ENCODE results near the gene PPARA. TPM values are rescaled to one million over a fixed set of nuclear protein-coding genes. Genes with fewer than 3 reads are reported as not detected.

PPARA gene
- total and polyA plus RNA-seq, 9 of the 15 experiments (the other 6 are each of a cell fraction or from before 2014, with no cell fraction given) = 0.64 to 5.3 (median 3.5) TPM

DNA sequence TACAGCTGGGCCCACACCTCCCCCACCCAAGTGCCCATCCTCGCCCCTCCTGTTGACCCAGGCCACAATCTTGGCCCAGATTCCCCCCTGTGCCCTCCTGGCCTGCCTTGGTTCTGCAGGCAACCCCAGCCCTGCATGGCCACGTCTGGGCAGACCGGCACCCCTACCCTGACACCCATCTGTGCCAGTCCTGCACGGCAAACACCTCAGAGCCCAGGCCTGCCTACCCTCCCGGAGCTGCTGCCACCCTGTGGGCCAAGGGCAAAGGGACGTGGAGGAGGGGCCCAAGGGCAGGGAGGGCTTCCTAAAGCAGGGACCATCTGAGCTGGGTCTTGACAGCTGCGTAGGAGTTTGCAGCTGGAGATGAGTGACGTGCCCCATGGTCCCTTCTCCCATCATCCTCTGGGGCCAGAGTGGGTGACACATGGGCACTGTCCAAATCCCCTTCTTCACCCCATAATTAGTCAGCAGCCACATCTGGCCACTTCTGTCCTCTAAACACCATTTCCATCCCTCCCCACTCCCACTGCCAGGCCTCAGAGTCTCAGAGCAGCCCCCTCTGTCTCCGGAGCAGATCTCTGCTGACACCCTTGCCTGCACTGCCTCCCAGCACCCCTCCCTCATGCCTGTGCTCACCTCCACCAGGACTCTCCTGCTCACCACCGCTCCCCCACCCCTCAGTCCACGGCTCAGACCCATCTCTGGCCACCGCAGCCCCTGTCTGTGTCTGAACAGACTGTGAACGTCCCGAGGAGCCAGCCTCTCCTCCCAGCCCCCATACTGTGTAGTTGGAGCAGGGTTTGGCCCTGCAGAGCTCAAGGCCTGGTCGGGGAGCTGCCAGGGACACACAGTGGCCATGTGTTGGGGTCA, 35.6 kb upstream of the PPARA start:
- no peak overlapping the region for H2AFZ ChIP-seq (ENCODE audit: low read depth, low read length)
- H3K27me3 ChIP-seq (ENCODE audit: control insufficient read depth in 2 of 2, insufficient read depth in 2 of 2, low read length in 2 of 2) = no peaks in the 10 kb centered on the region
- ChIA-PET CTCF (ENCODE audit: low intra/inter-chr PET ratio) (interaction anchor here (3.1 to 4.8 kb wide), 2 partner anchors 108 to 119 kb away, joined by 57 to 111 read pairs; no protein-coding TSS in a partner anchor), POLR2A (interaction anchor here (0.7 to 0.8 kb wide), 2 partner anchors 118 to 250 kb away, joined by 3 read pairs; no protein-coding TSS in a partner anchor)
- H3K36me3 ChIP-seq (ENCODE audit: control insufficient read depth, insufficient read depth, low read length) = peaks cover 3% of the 10 kb centered on the region; the same call in 1 of the 3 replicates
- intact Hi-C loops (cut with micrococcal nuclease) = loop anchor here (10.0 kb wide), 1 partner anchor 540 kb away; no protein-coding TSS in a partner anchor
- 37% methylated on average over 9 of the region's 15 CpGs for WGBS (ENCODE audit: insufficient coverage, low coverage, missing lambda C conversion rate)
- no peak overlapping the region for H3K4me2 ChIP-seq (ENCODE audit: insufficient read depth, low read length)
- 0 out of 2 replicates have a peak, but pooled peaks have one; percentile 28 for TF ChIP-seq RBFOX2 (IDR thresholded peaks at IDR 0.05; ENCODE audit: low read depth, low read length)
- no peak for TF ChIP-seq ESRRA (IDR thresholded peaks at IDR 0.05; ENCODE audit: borderline replicate concordance, low read depth)
- TF ChIP-seq, protein P1, sequence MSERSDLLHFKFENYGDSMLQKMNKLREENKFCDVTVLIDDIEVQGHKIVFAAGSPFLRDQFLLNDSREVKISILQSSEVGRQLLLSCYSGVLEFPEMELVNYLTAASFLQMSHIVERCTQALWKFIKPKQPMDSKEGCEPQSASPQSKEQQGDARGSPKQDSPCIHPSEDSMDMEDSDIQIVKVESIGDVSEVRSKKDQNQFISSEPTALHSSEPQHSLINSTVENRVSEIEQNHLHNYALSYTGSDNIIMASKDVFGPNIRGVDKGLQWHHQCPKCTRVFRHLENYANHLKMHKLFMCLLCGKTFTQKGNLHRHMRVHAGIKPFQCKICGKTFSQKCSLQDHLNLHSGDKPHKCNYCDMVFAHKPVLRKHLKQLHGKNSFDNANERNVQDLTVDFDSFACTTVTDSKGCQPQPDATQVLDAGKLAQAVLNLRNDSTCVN (CRISPR knock-in tag; IDR thresholded peaks at IDR 0.05) = no peak
- no peak overlapping the region for H3K4me3 ChIP-seq
- no peaks in the 10 kb centered on the region for H3K9me3 ChIP-seq (replicated peaks; ENCODE audit: control insufficient read depth, insufficient read depth, low read depth, low read length)
- no TSS peak for BruUV-seq (replicated peaks)
- in situ Hi-C loops (cut with MboI) = loop anchor here (5.0 kb wide), 2 partner anchors 107 to 532 kb away; no protein-coding TSS in a partner anchor
- no peak for DNase-seq (ENCODE audit: extremely low read depth in 1 of 4, low spot score in 3 of 4)
- peaks cover 0 to 68% of the 10 kb centered on the region in 2 experiments; a peak in 2 of 5 replicates for H3K4me1 ChIP-seq (replicated peaks in 1 of 2; ENCODE audit: control insufficient read depth in 2 of 2, insufficient read depth in 2 of 2, low read length in 2 of 2)
- no peaks in the 10 kb centered on the region for H3K9me1 ChIP-seq (ENCODE audit: control insufficient read depth, insufficient read depth, low read length)
- no peak overlapping the region for H3K27ac ChIP-seq (ENCODE audit: extremely low read depth, low read depth, low read length)
- H4K20me1 ChIP-seq (replicated peaks; ENCODE audit: control insufficient read depth, insufficient read depth, low read length) = no peaks in the 10 kb centered on the region
- H3K79me2 ChIP-seq (ENCODE audit: control insufficient read depth, insufficient read depth, low read length) = no peaks in the 10 kb centered on the region
- no peak for ATAC-seq
- no peak for FAIRE-seq
- peak overlapping the region in 1 of 2 experiments; percentile 45; a peak in 2 of 4 replicates for H3K9ac ChIP-seq (ENCODE audit: insufficient read depth in 1 of 2, low read depth in 2 of 2, low read length in 2 of 2)

All from K562 (cell line).